Ureter (tissue), 1 donor: ENCODE results near the gene CNTNAP2. TPM values are rescaled to one million over a fixed set of nuclear protein-coding genes. Genes with fewer than 3 reads are reported as not detected.

Experiments
- DNase-seq: peaks from one replicate; pipeline ENCODE4 v3.0.0-alpha.2; 2020; ENCODE audit warnings: low spot score
- total RNA-seq: library from RNA; stranded (reverse); gene quantifications from one replicate; pipeline ENCODE4 v1.2.4, GENCODE V29; 2023
- donor health status: DM: yes; HTN: yes; CAD: no.

CNTNAP2 gene
- total RNA-seq, 1 donor from 2014 or later, result 0.21 TPM

DNA sequence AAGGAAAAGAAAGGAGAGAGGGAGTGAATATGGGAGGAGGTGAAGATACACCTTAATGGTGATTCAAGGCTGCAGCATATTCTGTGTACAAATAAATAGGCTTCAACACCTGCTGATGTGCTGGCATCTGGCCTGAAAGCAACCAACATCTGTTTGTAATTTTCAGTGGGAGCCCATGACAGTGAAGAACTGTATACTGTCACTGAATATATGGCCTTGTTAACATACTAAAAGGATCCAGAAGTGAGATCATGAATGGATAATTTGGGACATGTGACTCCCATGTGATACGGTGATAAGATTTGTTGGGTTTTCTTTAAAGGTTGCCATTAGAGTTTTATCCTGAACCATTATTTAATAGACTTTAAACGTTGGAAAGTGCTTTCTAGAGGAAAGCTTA, 459.3 kb downstream of the CNTNAP2 start:
- no peak for DNase-seq

DNA sequence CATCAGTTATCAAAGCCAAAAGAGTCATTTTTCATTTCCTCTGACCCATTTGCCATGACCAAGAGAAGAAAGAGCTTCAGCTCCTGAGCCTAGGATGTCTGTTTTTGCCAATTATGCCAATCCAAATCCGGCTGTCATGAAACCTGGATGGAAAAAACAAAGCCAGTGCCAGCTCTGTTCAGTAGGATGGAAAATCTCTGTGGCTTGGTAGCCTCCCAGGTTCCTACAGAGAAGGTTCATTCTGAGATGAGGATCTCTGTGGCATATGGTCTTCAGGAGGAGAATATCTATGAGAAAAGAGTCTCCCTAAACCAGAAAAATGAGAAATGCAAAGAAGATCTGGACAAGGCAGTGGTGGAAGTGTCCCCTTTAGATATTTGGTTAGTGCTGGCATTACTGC, 475.4 kb downstream of the CNTNAP2 start:
- no peak for DNase-seq

DNA sequence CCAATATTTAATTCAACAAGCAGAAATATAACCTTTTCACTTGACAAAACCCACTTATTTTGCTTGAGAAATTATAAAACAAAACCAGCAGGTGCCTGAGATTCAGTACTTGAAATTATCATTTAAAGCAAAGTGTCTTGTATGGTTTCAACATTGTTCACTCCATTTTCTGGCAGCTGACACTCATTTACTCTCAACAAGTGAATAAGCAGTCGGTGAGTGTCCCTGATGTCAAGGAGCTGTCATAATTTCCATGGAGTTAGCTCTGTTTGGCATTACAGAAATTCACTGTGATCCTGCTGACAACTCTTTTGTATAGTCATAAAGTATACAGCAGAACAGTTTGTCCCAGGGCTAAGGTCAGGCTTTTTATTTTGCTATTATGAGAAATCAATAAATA, 490.0 kb downstream of the CNTNAP2 start:
- no peak for DNase-seq

DNA sequence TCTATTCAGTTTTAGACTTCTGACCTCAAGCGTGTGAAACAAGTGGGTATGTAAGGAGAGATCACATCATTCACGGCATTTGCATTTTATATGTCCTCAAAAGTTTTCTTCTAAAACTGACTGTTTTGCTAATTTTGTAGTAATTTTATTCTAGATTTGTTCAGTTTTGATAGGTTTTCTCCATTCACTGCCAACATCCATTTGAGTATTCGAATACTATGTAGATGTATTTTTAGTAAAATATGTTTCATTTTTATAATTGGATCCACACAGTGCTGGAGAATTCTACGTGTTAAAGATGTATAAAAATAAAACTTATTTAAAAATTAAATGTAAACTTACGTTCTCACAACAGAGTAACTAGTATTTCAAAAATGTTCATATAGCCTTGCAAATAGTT, 503.0 kb downstream of the CNTNAP2 start:
- DNase-seq, result no peak

DNA sequence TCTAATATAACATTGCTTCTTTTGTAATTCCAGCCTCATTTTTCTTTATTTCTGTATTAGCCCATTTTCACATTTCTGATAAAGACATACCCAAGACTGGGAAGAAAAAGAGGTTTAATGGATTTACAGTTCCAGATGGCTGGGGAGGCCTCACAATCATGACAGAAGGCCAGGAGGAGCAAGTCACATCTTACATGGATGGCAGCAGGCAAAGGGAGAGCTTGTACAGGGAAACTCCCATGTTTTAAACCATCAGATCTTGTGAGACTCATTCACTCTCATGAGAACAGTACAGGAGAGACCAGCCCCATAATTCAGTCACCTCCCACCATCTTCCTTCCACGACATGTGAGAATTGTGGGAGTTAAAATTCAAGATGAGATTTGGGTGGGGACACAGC, 510.3 kb downstream of the CNTNAP2 start:
- no peak for DNase-seq

DNA sequence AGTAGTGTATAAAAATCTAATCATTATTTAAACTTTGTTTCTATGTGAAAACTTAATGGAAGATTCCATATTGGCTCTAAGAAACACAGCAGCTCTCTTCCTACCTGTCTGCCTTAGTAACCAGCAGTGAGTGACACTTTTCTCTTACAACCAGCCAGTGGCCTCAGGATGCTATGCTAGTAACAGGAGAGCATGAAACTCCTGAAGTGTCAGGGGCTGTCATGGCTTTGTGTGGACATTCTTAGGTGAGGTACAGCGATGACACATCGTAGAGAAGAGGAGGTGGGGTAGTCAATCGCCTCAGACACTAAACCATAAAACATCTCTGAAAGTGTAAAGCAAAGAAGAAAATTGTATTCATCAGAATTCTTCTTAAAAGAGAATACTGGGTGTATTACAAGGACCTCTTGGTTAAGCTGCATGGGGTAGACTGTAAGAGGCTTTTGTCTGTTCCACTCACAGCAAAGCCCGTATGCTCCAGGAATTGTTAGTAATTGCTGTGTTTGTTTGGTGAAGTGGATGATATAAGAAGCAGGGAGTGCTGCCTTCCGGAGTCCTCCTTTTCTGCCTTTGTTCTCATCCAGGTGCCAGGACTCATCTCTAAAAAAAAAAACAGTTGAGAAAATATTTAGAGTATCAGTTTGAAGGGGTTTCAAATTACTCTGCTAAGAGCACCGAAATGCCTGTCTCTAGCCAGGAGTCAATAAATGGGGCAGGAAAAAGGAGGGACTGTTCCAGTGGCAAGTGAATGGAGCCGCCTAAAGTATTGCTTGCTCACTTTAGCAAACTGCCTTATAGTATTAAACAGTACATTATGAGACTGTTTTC, 518.8 kb downstream of the CNTNAP2 start:
- DNase-seq, result no peak

DNA sequence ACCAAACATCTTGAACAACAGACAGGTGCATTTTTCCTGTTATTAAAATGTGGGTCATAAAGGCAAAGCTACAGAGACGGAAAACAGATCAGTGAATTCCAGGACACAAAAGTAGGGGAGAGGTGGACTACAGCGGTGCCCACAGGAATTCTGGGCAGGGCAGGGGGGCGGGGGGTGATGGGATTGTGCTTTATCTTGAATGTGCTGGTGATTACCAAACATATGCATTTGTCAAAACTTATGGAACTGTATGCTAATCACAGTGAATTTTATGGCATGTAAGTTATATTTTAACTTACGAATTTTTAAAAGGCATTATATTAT, 519.4 kb downstream of the CNTNAP2 start:
- DNase-seq, result no peak

DNA sequence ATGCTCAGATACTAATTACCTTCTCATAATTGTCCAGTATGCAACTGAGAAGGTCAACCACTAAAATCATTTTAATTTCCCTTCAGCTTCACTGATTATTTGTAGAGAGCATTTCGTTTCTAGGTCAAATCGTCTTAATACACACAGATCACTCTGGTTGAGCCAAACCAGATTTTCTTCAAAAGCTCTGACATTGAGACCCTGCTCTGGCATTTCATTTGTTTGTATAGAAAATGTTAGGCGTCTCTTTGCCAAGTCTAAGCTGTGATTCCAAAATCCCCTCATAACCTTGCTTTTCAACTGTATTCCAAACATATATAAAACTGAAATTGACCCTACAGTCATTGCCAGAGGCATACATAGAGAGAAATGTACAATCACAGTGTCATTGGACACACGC, 520.0 kb downstream of the CNTNAP2 start:
- no peak for DNase-seq

DNA sequence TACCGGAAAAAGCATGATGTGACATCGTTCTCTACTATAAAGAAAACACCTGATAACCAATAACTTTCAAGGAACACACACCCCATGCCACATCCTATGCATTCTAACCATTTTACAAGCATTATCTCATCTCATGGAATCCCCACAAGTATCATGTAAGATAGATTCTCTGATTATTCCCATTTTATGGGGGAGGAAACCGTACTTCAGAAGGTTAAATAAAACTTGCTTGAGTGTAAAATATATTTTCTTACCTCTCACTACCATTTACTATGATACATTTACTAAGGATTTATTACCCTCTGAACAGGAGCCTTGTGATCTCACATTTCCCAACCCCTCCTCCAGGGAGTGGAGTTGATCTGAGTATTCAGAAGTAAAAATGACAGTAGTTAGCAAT, 522.7 kb downstream of the CNTNAP2 start:
- no peak for DNase-seq

DNA sequence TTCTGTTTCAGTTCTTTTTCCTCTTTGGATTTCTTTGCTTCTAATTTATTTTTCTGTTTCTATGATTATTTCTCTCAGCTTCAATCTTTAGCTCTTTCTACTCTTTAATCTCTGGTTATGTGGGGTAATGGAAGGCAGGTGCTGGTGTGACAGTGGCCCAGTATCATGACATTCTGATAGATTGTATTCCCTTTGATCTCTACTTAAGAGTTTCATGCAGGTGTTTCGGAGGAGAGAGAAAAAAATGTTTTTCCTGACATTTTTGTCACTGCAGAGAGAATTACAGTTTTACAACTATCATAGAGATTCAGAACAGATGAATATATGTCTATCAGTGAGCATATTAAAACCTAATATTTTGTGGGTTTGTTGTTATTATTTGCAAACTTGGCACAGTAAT, 524.9 kb downstream of the CNTNAP2 start:
- no peak for DNase-seq

DNA sequence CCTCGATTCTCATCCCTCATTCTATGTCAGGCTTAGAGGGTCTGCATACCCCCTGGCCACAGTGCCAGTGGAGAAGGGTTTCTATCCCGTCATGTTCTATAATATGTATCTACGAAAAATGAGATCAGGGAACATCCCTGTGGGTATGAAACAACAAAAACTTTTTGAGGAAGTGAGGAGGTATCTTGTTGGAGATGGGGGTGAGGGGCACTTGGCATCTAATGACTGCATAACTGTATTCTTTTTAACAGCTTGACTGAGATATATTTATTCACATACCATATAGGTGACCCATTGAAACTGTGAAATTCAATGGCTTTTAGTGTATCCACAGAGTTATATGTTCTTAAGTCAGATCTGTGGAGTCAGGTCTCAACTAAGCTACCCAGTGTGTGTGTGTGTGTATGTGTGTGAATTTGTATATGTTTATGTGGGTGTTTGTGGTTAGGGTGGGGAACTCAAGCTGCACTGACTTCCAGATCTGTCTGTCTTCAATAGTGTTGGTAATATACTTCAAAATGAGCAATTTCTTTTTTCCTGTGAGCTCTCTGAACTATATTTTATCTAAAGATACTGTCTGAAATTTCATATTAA, 528.9 kb downstream of the CNTNAP2 start:
- no peak for DNase-seq

DNA sequence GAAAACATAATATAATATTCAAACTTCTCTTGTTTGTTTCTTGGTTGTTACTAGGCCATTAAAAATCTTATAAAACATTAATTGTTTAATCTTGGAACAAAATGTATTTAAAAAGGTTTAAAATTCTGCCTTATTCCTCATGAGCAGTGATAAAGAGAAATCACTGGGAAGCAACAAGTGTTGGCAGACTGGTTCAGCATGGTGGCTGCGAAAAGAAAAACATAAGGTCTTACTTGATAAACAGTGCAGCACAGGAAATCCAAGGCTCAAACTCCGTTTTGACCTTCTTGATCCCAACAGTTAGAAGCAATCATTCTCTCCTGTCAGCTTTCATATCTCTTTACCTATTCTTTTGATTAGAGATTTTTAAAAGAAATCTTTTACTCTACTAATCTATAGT, 530.8 kb downstream of the CNTNAP2 start:
- no peak for DNase-seq

DNA sequence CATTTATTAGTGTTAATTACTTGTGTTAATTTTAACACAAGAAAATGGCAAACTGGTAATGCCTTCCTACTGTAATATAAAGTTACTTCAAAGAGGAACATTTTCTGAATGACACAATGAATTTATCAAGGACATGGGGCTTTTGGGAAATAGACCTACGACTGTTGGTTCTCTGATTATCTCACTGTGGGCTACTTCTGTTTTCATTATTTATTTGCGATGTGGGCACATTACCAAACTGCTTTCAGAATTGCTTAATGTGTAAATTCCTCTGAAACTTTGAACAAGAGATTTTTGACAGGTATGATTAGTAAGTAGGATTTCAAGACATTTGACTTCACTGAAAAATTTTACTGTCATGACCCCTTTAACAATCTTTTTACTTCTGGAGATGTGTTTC, 535.6 kb downstream of the CNTNAP2 start:
- DNase-seq, result no peak

DNA sequence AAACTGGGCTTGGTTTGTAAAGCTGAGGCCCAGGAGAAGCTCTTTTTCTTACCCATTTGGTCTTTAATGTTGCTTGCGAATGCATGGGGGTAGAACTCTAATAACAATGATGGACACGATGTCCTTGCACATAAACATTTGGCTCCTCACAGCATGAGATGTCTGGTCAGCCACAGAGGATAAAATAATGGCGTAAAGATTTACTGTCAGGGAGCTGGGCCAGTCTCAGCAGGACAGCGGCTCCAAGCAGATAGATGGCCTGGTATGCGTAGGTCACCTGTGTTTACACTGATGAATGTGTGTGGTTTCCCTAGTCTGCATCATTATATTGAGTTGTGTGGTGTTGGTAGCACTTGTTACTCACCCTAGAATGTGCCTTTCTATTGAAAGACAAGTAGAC, 537.4 kb downstream of the CNTNAP2 start:
- no peak for DNase-seq

DNA sequence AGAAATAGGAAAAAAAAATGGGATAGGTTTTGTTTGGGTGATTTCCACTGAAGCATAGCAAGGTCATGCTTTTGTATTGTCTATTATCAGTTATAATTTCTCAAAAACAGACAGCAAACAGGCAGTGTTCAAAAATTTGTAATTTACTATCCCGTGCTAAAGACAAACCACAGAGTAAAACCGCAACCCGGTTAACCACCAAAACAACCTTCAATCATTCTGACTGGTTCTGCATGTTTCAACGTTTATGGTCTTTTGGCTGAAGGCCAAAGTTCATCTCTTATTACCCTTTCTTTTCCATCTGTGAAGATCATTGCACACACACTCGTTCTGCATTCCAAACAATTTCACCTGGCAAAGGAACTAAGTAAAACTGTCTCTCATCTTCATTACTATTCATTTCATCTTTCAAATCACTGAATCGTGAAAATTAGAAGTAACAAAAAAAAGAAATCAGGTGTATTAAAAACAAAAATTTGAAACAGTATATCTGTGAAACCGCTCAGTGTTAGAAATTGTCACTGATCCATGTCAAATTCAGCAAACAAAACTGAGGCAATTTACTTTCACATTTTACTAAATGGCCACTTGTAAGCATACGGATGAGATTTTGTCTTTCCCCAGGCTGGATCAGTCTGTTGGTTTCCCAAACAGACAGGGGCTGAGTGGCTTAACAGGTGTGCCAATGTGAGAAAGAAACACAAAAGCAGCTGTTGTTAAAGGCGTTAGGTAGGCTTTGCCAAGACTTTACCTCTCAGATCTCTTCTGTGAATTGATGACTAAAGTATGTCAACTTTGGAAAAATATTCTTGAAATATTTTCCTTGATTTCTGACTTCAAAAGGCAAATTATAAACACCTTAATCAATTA, 539.6 kb downstream of the CNTNAP2 start:
- no peak for DNase-seq

DNA sequence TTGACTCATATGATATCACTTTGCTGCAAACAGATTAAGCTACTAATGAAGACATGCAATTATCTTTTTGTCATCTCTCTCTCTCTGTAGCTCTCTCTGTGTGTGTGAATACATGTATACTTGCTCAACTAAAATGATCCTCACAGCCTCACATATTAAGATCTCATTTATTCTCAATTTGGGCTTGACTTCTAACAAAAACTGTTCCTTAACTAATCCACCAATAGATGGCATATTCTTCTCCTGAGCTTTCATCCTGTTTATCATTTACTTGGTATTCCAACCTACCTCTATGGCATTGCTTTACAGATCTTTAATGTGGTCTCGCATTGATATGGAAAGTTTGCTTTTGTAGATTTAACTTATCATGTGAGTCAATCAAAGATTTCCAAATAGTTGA, 540.4 kb downstream of the CNTNAP2 start:
- DNase-seq, result no peak

DNA sequence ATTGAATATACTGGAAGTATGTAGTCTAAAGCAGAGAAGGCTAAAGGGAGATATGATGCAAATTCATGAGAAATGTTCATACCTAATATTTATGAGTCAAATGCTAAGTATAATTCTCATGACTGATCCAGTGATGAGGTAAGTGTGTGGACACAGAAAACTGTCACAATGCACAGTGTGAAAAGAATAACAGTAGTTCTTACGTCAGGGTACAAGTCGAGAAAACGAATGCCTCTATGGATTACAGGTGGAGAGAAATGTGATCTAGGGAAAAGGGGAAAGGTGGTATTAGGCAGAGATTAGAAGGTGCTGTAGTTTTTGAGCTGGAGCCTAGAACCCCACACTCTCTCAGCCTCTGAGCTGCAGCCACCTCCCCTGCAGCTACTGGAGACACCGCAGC, 542.0 kb downstream of the CNTNAP2 start:
- no peak for DNase-seq

DNA sequence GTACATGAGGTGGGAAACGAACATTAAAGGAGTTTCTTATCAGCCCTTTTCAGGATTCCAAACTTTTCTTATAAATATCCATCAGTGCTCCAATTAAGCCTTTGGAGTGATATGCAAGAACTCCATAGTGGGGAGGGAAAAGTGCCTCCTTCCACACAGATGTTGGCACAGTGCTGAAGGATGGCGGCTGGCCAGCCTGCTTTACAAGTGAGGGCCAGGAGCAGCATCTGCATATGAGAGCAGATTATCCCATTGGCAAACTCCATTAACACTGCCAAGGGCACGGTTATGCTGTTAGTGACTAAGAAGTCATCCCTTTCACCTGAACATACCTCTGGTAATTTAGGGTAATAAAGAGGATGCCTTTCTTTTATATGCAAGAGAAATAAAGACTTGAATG, 543.1 kb downstream of the CNTNAP2 start:
- DNase-seq, result no peak

DNA sequence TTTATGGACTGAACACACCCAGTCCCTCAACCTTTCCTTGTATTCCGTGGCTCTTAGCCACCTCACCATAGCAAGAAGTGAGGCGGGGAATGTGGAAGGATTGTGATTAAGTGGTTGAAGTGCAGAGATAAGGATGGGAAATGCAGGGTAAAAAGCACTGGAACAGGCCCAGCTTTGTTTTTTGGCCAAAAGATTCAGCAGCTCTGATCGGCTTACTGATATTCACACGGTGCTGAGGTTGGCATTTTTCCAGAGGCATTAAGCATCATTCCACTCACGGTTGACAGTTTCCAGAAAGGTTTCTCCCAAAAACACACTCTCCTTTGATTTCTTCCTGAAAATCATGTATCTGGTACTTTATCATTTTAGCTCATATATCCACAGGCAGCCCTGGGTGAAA, 544.2 kb downstream of the CNTNAP2 start:
- DNase-seq, result no peak

DNA sequence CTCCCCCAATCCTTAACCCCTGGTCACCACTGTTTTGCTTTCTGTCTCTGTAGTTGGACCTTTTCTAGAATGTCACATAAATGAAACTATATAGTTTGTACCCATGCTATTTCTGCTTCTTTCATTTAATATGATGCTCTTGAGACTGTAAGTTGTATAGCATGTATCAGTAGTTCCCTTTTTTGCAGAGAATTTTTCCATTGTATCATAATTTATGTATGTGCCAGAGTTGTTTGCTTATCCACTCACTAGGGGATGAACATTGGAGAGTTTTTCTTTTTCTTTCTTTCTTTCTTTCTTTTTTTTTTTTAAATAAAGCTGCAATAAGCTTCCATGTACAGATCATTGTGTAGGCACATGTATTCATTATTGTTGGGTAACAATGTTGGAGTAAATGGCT, 544.8 kb downstream of the CNTNAP2 start:
- DNase-seq, result no peak

DNA sequence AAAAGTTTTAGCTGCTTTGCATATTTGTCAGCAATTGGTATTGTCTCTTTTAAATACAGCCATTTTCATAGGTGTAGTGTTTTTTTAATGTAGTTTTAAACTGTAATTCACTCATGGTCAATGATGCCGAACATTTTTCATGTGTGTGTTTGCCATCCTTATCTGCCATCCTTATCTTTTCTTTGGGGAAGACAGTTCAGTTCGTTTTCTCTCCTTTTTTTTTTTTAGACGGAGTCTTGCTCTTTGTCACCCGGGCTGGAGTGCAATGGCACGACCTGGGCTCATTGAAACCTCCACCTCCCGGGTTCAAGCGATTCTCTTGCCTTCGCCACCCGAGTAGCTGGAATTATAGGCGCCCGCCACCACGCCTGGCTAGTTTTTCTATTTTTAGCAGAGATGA, 545.3 kb downstream of the CNTNAP2 start:
- DNase-seq, result no peak

DNA sequence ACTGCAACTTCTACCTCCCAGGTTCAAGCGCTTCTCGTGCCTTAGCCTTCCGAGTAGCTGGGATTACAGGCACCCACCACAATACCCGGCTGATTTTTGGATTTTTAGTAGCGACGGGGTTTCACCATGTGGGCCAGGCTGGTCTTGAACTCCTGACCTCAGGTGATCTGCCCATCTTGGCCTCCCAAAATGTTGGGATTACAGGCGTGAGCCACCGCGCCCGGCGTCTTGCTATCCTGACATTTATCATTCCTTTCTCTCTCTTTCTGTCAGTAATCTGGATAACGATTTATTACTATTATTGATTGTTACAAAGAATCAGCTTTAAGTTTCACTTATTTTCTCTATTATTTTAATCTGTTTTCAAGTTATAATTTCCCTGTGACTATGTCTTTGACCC, 548.4 kb downstream of the CNTNAP2 start:
- DNase-seq, result no peak

DNA sequence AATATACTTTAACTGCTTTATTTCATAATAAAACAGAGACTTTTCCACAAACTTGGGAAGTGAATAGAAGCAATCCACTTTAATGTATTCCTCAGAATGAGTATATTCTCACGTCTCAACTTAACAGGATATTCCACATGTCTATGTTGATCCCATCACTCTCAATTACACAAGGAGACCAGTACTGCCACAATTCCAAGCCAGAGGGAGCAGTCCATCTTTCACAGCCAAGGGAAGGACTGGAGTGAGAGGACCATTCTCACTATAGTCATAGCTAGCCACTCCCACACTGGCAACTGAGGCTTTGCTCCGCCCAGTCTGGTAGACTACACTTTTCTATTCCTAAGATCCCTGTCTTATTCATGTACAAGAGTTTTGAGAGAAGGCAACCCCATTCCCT, 553.9 kb downstream of the CNTNAP2 start:
- no peak for DNase-seq
